ENCODE measurements around the gene KCNJ10.

- no peak for TF ChIP-seq CTCF (IDR thresholded peaks at IDR 0.05)
- no peak for TF ChIP-seq POLR2A (IDR thresholded peaks at IDR 0.05)
Measured at GRCh38 chr1:160001440-160001839, 68.5 kb downstream of the KCNJ10 start.

All from right lobe of liver (tissue), 4 donors.